Activated T-helper 1 cell treated with anti-CD3 and anti-CD28 coated beads, Interleukin-2, amount 50 U/mL, for 16 hours (primary cell): Measurements from ENCODE around the gene RGS6.

ENCODE experiments used
- DNase-seq, 2 donors: peaks; one replicate each; pipeline ENCODE4 v3.0.0-alpha.2; 2020; ENCODE audit warnings: low read depth in 1 of 2, low spot score in 1 of 2

Gene RGS6

DNA sequence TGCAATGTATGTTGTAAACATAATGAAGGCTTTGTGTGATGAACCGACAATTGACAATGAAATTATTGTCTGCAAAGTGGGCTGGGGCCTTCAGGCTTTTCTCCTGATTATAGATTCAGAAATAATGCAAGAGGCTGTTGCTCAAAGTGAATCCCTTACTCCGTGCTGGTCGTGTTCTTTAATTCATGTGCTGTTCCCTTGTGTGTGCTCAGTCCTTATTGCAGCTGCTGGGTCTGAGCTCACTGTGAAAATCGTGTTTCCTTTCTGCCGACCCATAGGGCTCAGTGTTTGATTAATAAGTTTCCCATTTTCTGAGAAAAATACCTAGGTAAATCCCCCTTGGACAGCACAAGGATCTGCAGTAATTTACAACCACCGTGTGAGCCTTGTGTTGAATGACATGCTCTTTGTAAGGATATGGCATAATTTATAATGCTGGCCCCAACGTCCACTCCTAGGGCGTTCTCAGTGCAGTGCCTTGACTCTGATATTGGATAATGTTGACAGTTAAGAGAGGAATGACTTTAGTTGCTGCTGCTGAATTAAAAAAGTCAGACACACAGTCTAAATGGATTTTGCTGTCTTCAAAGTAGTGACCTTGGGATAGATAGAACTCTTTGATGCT, 81.6 kb downstream of the RGS6 start:
- DNase-seq = no peak

DNA sequence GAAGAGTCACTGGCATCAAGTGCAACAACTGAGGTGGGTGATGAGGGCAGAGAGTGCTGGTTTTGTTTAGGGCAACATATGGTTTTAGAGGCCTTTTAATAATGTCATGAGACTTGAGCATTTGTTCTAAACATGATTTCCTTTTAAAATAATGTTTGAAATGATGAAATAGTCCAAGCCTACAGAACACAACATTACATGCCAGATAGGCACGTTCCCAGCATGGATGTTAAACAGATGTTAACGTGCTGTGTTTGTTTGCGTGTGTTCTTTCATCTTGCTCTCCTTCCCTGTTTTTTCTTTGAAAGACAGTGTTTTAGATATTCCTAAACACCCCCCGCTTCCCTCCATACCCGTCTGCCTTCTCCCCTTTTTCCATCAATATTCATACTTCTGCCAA, 82.3 kb downstream of the RGS6 start:
- DNase-seq = no peak

DNA sequence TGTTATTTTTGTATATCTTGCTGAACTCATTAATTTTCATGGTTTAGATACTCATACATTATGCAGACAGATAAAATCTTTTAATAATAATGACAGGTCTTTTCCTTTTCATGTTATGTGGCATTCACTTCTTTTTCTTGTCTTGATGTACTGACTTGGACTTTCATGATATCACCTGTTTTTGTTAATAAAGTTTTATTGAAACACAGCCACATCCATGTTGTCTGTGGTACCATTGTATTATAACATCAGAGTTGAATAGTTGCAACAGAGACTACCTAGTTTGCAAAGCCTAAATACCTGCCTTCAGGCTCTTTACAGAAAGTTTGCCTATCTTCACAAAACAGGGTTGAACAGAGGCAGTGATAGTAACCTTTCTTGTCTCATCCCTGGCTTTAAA, 85.1 kb downstream of the RGS6 start:
- DNase-seq = no peak

DNA sequence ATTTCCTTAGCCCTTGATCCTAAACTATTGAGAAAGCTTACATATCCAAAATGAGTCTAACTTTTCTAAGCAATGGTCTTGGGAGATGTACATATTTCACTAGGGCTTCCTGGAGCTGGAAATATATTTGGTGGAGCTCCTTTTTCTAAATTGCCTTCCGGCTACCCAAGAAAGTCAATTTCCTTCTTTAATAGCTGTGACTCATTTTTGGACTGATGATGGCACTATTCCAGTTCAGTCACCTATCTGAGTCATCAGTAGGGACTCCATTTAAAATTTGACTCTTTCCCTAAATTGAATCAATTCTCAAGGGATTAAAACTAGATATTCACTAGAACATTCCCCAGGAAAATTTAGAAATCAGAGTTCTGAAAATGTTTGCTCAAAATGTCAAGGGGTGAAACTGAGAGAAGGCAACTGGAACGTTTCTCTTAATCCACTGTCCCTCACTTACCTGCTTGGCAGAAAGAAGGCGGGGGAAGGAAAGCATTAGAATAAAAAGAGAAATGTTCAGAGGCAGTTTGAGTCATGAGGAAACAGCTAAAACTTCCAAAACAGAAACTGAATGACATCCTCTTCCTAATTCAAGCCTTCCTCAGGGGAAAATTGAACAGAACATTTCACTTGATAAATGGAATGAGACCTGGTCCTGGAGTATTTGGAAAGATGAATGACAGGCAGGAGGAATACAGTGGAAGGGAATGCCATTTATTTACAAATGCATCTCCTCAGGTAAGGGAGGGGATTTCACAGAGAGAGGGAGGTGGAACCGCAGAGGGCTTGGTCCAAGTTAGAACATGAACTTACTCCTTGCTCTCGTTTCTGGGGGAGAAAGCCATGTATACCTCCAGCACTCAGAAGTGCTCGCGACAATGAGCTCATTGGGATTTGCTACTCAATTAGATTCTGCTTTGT, 91.2 kb downstream of the RGS6 start:
- no peak for DNase-seq

DNA sequence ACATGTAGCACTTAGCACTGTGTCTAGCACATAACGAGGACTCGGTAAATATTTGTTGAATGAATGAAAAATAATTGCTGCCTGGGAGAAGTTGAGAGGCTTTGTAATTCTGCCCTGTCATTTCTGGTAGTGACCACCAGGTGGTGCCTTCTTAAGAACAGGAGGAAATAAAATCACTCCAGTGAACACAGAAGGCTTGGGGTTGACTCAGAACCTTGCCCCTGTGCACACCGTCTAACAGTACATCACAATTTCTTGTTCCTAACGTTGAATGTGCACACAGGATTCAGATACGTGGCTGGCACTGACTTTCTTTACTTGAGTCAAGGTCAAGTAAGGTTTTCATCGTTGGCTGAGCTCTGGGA, 91.8 kb downstream of the RGS6 start:
- DNase-seq = no peak

- DNase-seq = no peak
Observed at GRCh38 chr14:72024504-72024903, 92.3 kb downstream of the RGS6 start.

- no peak for DNase-seq
Observed at GRCh38 chr14:72026536-72026935, 94.3 kb downstream of the RGS6 start.

- DNase-seq = no peak
Observed at GRCh38 chr14:72027061-72027460, 94.8 kb downstream of the RGS6 start.

DNA sequence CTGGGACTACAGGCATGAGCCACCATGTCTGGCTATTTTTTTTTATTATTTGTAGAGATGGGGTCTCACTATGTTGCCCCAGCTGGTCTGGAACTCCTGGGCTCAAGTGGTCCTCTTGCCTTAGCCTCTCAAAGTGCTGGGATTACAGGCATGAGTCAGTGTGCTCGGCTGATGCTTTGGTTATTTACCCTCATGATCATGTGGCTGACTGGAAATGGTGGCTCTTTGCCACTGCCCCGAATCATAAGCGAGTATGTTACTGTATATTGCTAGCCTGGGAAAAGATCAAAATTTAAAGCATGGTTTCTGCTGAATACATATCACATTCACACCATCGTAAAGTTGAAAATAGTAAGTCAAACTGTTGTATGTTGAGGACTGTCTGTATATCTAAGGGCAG, 101.1 kb downstream of the RGS6 start:
- DNase-seq = no peak

DNA sequence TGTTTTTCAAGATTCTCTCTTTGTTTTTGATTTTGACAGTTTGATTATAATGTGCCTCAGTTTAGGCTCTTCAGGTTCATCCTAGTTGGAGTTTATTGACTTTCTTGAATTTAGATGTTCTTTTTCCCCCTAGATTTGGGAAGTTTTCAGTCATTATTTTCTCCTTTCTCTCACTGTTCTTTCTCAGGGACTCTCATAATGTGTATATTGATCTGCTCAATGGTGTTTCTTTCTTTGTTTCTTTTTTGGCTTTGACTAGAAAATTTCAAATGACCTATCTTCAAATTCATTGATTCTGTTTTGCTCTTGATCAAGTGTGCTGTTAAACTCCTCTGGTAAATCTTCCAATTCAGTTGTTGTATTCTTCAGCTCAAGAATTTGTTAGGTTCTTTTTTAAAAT, 108.3 kb downstream of the RGS6 start:
- DNase-seq = no peak

DNA sequence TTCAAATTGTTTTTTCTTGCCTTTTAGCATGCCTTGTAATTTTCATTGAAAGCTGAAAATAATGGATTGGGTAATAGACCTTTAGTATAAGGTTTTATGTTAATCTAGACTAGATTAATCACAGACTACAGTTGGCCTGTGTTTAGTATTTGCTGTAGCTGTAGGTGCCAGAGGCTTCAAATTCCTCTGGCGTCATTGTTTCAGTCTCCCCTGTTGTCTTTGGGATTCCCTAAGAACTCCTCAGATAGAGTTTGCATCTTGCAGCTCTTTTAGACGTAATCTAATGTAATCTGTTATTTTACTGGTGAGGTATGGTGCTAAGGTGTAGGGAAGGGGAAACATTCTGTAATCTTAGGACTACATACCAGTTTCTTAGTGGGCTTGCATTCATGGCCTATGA, 113.0 kb downstream of the RGS6 start:
- no peak for DNase-seq

GRCh38 chr14:72045885-72046284, 113.7 kb downstream of the RGS6 start:
- no peak for DNase-seq

DNA sequence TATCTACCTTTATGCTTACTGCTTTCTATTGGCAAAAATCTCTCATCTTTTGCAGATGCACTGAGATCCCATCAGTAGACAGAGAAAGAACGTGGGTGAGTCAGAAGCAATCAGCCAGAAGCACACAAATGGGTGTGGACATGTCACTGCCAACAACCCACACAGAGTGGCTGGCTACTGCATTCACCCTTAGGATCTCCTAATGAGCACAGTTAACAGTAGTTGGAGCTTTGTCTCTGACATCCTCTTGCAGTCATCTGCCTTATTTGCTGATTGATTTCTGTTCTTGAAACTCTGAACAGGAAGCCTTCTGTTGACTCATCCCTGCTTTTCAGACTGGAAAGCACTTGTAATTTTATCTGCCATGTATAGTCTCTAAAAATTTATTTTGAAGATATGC, 117.2 kb downstream of the RGS6 start:
- no peak for DNase-seq

- DNase-seq = no peak
Observed at GRCh38 chr14:72052356-72052755, 120.1 kb downstream of the RGS6 start.

GRCh38 chr14:72053651-72054050, 121.4 kb downstream of the RGS6 start:
- no peak for DNase-seq

DNA sequence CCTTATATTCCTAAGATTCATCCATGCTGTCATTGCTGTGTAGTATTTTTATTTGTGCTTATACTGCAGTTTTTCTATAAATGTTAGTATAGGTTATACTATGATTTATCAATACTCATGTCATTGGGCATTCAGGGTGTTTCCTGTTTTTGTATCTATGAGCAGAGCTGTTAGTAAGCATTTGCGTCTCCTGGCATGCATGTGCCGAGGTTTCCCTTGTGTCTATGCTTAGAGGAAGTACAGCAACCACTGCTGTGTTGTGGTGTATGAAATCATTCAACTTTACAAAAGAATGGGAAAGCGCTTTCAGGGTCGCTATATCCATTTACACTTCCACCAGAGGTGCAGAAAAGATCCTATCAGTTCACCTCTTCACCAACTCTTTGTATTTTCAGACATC, 122.7 kb downstream of the RGS6 start:
- DNase-seq = no peak

- DNase-seq = no peak
Observed at GRCh38 chr14:72057701-72058285, 125.6 kb downstream of the RGS6 start.

GRCh38 chr14:72060460-72060859, 128.2 kb downstream of the RGS6 start:
- DNase-seq = no peak

DNA sequence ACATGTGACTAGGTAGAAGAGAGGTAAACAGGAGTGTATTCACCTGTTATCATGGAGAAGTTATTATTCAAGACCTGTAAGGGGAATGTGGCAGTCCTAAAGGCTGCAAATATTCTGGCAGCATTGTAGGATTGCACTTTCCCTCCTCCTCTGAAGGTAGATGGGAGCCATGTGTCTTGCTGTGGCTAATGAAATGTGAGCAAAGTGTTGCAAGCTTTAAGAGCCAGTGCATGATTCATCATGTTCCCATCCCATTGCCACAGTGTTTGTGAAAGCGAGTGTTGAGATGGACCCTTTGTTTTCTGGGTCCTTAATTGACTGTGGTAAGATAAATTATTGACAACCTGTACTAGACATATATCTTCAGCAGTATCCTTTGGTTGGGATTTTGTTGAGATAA, 128.7 kb downstream of the RGS6 start:
- no peak for DNase-seq

- no peak for DNase-seq
Observed at GRCh38 chr14:72061718-72062117, 129.5 kb downstream of the RGS6 start.

DNA sequence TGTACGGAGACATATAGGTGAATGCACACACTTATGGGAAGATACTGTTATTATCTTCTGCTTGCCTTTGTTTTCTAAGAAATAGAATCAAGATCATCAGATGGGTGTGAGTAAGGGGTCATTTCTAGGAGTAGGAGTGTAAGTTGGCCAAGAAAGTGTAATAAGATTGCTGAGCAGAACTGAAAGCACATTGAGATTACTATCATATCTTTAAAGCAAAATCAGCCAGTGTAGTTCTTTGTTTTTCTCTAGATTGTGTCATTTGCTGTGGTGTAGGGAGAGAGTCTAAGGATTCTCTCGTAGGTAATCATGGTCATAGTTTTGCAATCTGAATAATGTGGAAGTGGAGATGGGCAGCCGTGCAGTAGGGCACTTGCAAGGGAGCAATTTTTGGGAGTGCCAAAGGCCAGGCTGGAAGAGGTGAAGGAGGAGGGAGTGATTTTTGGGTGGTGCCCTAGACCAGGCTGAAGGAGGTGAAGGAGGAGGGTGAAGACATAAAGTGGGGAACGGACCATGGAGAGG, 131.6 kb downstream of the RGS6 start:
- no peak for DNase-seq

GRCh38 chr14:72064501-72064900, 132.3 kb downstream of the RGS6 start:
- DNase-seq = no peak
